ENCODE results near the gene SCN1B. TPM values are rescaled to one million over a fixed set of nuclear protein-coding genes. Genes with fewer than 3 reads are reported as not detected.

SCN1B gene
- total and polyA plus RNA-seq, 4 donors, result 1.5 to 12.6 (median 9.0) TPM

GRCh38 chr19:35054626-35055025 lies 24.4 kb downstream of the SCN1B start:
- Histone ChIP-seq H3K36me3 (ENCODE audit: control insufficient read depth in 4 of 4, insufficient read depth in 4 of 4, low read length in 4 of 4) (no peaks in the 10 kb centered on the region), H3K27me3 (ENCODE audit: control insufficient read depth in 3 of 3, insufficient read depth in 3 of 3, low read length in 2 of 3) (no peaks in the 10 kb centered on the region), H3K4me1 (ENCODE audit: control insufficient read depth in 5 of 5, insufficient read depth in 5 of 5, low read length in 5 of 5) (no peaks in the 10 kb centered on the region), H3K9ac (ENCODE audit: insufficient read depth in 1 of 2, low read length in 2 of 2) (no peak overlapping the region), H3K4me3 (no peak overlapping the region), H3K9me3 (ENCODE audit: control insufficient read depth in 4 of 4, insufficient read depth in 3 of 4, low read length in 3 of 4) (no peaks in the 10 kb centered on the region), H3K27ac (ENCODE audit: low read depth in 1 of 2, low read length in 1 of 2) (no peak overlapping the region)
- no peak for TF ChIP-seq CTCF (IDR thresholded peaks at IDR 0.05; ENCODE audit: control extremely low read depth, extremely low read depth)
- WGBS, 2 donors, result 88 to 93% methylated on average over 9 of the region's 9 CpGs
- ATAC-seq (ENCODE audit: insufficient read depth, low FRiP score) (no peak), DNase-seq (no peak)

GRCh38 chr19:35055715-35056179 lies 25.5 kb downstream of the SCN1B start:
- ATAC-seq (ENCODE audit: insufficient read depth, low FRiP score) (no peak), DNase-seq (no peak)
- Histone ChIP-seq H3K27me3 (ENCODE audit: control insufficient read depth in 3 of 3, insufficient read depth in 3 of 3, low read length in 2 of 3) (no peaks in the 10 kb centered on the region), H3K9ac (ENCODE audit: insufficient read depth in 1 of 2, low read length in 2 of 2) (no peak overlapping the region), H3K4me3 (no peak overlapping the region), H3K36me3 (ENCODE audit: control insufficient read depth in 4 of 4, insufficient read depth in 4 of 4, low read length in 4 of 4) (no peaks in the 10 kb centered on the region), H3K27ac (ENCODE audit: low read depth in 1 of 2, low read length in 1 of 2) (no peak overlapping the region), H3K9me3 (ENCODE audit: control insufficient read depth in 4 of 4, insufficient read depth in 3 of 4, low read length in 3 of 4) (no peaks in the 10 kb centered on the region), H3K4me1 (ENCODE audit: control insufficient read depth in 5 of 5, insufficient read depth in 5 of 5, low read length in 5 of 5) (no peaks in the 10 kb centered on the region)
- no peak for TF ChIP-seq CTCF (IDR thresholded peaks at IDR 0.05; ENCODE audit: control extremely low read depth, extremely low read depth)
- 39 to 50% methylated on average over 3 of the region's 3 CpGs for whole genome bisulfite sequencing, 2 donors

- Histone ChIP-seq H3K27me3 (ENCODE audit: control insufficient read depth in 3 of 3, insufficient read depth in 3 of 3, low read length in 2 of 3) (no peaks in the 10 kb centered on the region), H3K27ac (ENCODE audit: low read depth in 1 of 2, low read length in 1 of 2) (no peak overlapping the region), H3K9ac (ENCODE audit: insufficient read depth in 1 of 2, low read length in 2 of 2) (no peak overlapping the region), H3K36me3 (ENCODE audit: control insufficient read depth in 4 of 4, insufficient read depth in 4 of 4, low read length in 4 of 4) (no peaks in the 10 kb centered on the region), H3K4me1 (ENCODE audit: control insufficient read depth in 5 of 5, insufficient read depth in 5 of 5, low read length in 5 of 5) (no peaks in the 10 kb centered on the region), H3K9me3 (ENCODE audit: control insufficient read depth in 4 of 4, insufficient read depth in 3 of 4, low read length in 3 of 4) (no peaks in the 10 kb centered on the region), H3K4me3 (no peak overlapping the region)
- ATAC-seq (ENCODE audit: insufficient read depth, low FRiP score), result no peak
- no peak for TF ChIP-seq CTCF (IDR thresholded peaks at IDR 0.05; ENCODE audit: control extremely low read depth, extremely low read depth)
- no peak for DNase-seq
- 86% methylated on average over 6 of the region's 6 CpGs for WGBS, 2 donors
These were observed 26.3 kb downstream of the SCN1B start for GRCh38 chr19:35056513-35057063.

- ATAC-seq (ENCODE audit: insufficient read depth, low FRiP score), result no peak
- no peaks in the 10 kb centered on the region for H3K27me3 ChIP-seq (ENCODE audit: control insufficient read depth in 3 of 3, insufficient read depth in 3 of 3, low read length in 2 of 3)
- no peak overlapping the region for H3K4me3 ChIP-seq
- no peaks in the 10 kb centered on the region for H3K4me1 ChIP-seq (ENCODE audit: control insufficient read depth in 5 of 5, insufficient read depth in 5 of 5, low read length in 5 of 5)
- no peak for DNase-seq
- H3K27ac ChIP-seq (ENCODE audit: low read depth in 1 of 2, low read length in 1 of 2), result no peak overlapping the region
- no peak for TF ChIP-seq CTCF (IDR thresholded peaks at IDR 0.05; ENCODE audit: control extremely low read depth, extremely low read depth)
- no peak overlapping the region for H3K9ac ChIP-seq (ENCODE audit: insufficient read depth in 1 of 2, low read length in 2 of 2)
- 85 to 89% methylated on average over 2 of the region's 2 CpGs for WGBS, 2 donors
- no peaks in the 10 kb centered on the region for H3K9me3 ChIP-seq (ENCODE audit: control insufficient read depth in 4 of 4, insufficient read depth in 3 of 4, low read length in 3 of 4)
- no peaks in the 10 kb centered on the region for H3K36me3 ChIP-seq (ENCODE audit: control insufficient read depth in 4 of 4, insufficient read depth in 4 of 4, low read length in 4 of 4)
These were observed 28.1 kb downstream of the SCN1B start for GRCh38 chr19:35058370-35058769.
